Measurements from ENCODE around the gene HBZ. TPM values are rescaled to one million over a fixed set of nuclear protein-coding genes. Genes with fewer than 3 reads are reported as not detected.

Gene HBZ
- 0.93 TPM for total RNA-seq
- polyA plus RNA-seq (ENCODE audit: insufficient read depth in 1 of 8, insufficient read length in 8 of 8, low replicate concordance in 1 of 8), result 10 to 100 TPM in 2 of 8 donors, 1 to 10 TPM in 6; 2.2 to 16.3 (median 7.5) TPM
- long read RNA-seq, donor 1, partial matches to known transcripts, result 0 of 2 reads
- long read RNA-seq, donor 1, other reads (novel, unspliced or antisense), result 0 of 2 reads
- long read RNA-seq, donor 2, result 0 reads
- long read RNA-seq, donor 3, partial matches to known transcripts, result 0 of 1 reads
- long read RNA-seq, donor 3, other reads (novel, unspliced or antisense), result 0 of 1 reads
- long read RNA-seq, donor 4, transcript HBZ-201 (3 exons, 755 nt), result major isoform, 7 of 7 reads
- long read RNA-seq, donor 4, partial matches to known transcripts, result 0 of 7 reads
- long read RNA-seq, donor 4, other reads (novel, unspliced or antisense), result 0 of 7 reads
- long read RNA-seq, donor 5, partial matches to known transcripts, result 0 of 3 reads
- long read RNA-seq, donor 5, other reads (novel, unspliced or antisense), result 0 of 3 reads
- long read RNA-seq, donor 6, partial matches to known transcripts, result 0 of 4 reads
- long read RNA-seq, donor 6, other reads (novel, unspliced or antisense), result 0 of 4 reads
- long read RNA-seq, donor 7, transcript HBZ-201 (3 exons, 755 nt), result major isoform, 23 of 23 reads
- long read RNA-seq, donor 7, partial matches to known transcripts, result 0 of 23 reads
- long read RNA-seq, donor 7, other reads (novel, unspliced or antisense), result 0 of 23 reads
- long read RNA-seq, donor 8, partial matches to known transcripts, result 0 of 3 reads
- long read RNA-seq, donor 8, other reads (novel, unspliced or antisense), result 0 of 3 reads
- long read RNA-seq, donor 9, transcript HBZ-201 (3 exons, 755 nt), result major isoform, 14 of 14 reads
- long read RNA-seq, donor 9, partial matches to known transcripts, result 0 of 14 reads
- long read RNA-seq, donor 9, other reads (novel, unspliced or antisense), result 0 of 14 reads
- long read RNA-seq, donor 10, transcript HBZ-201 (3 exons, 755 nt), result major isoform, 9 of 9 reads
- long read RNA-seq, donor 10, partial matches to known transcripts, result 0 of 9 reads
- long read RNA-seq, donor 10, other reads (novel, unspliced or antisense), result 0 of 9 reads
- long read RNA-seq, donor 11, partial matches to known transcripts, result 0 of 4 reads
- long read RNA-seq, donor 11, other reads (novel, unspliced or antisense), result 0 of 4 reads

GRCh38 chr16:152141-153128 is at the start of gene HBZ:
Gene HBZ (plus strand): TSS chr16:152644. CDS start chr16:152910, 266 bp downstream.
- no peaks in the 10 kb centered on the region for H3K36me3 ChIP-seq (ENCODE audit: control insufficient read depth, insufficient read depth, low read length)
- peaks cover 43% of the 10 kb centered on the region for H3K27me3 ChIP-seq (ENCODE audit: control insufficient read depth, insufficient read depth, low read length)
- H3K27ac ChIP-seq (ENCODE audit: low read length), result no peak within 1 kb of the TSS
- H3K9me3 ChIP-seq (replicated peaks; ENCODE audit: control insufficient read depth, low read depth, low read length), result no peaks in the 10 kb centered on the region
- WGBS (ENCODE audit: insufficient coverage), result 68% methylated on average over 12 of the region's 17 CpGs
- no peak within 1 kb of the TSS for H3K4me3 ChIP-seq (ENCODE audit: low read length)
- peaks cover 10% of the 10 kb centered on the region for H3K4me1 ChIP-seq (ENCODE audit: control insufficient read depth, insufficient read depth, low read length)
- DNase-seq, result no peak

- Histone ChIP-seq H3K4me3 (ENCODE audit: low read length) (no peak overlapping the region), H3K27ac (ENCODE audit: low read length) (no peak overlapping the region), H3K27me3 (ENCODE audit: control insufficient read depth, insufficient read depth, low read length) (no peaks in the 10 kb centered on the region), H3K4me1 (ENCODE audit: control insufficient read depth, insufficient read depth, low read length) (peaks cover 20% of the 10 kb centered on the region), H3K36me3 (ENCODE audit: control insufficient read depth, insufficient read depth, low read length) (peaks cover 48% of the 10 kb centered on the region), H3K9me3 (replicated peaks; ENCODE audit: control insufficient read depth, low read depth, low read length) (no peaks in the 10 kb centered on the region)
- no peak for DNase-seq
- WGBS (ENCODE audit: insufficient coverage), result 89% methylated on average over 5 of the region's 5 CpGs
Measured at GRCh38 chr16:104355-104754, 48.1 kb upstream of the HBZ start.

- Histone ChIP-seq H3K27ac (ENCODE audit: low read length) (no peak overlapping the region), H3K36me3 (ENCODE audit: control insufficient read depth, insufficient read depth, low read length) (peaks cover 51% of the 10 kb centered on the region), H3K9me3 (replicated peaks; ENCODE audit: control insufficient read depth, low read depth, low read length) (no peaks in the 10 kb centered on the region), H3K4me1 (ENCODE audit: control insufficient read depth, insufficient read depth, low read length) (peaks cover 20% of the 10 kb centered on the region), H3K27me3 (ENCODE audit: control insufficient read depth, insufficient read depth, low read length) (no peaks in the 10 kb centered on the region), H3K4me3 (ENCODE audit: low read length) (no peak overlapping the region)
- WGBS (ENCODE audit: insufficient coverage), result 73% methylated on average over 2 of the region's 3 CpGs
- no peak for DNase-seq
Measured at GRCh38 chr16:104928-105327, 47.5 kb upstream of the HBZ start.

GRCh38 chr16:105521-105920 is 46.9 kb upstream of the HBZ start:
- Histone ChIP-seq H3K4me3 (ENCODE audit: low read length) (no peak overlapping the region), H3K27ac (ENCODE audit: low read length) (no peak overlapping the region), H3K27me3 (ENCODE audit: control insufficient read depth, insufficient read depth, low read length) (no peaks in the 10 kb centered on the region), H3K9me3 (replicated peaks; ENCODE audit: control insufficient read depth, low read depth, low read length) (no peaks in the 10 kb centered on the region), H3K36me3 (ENCODE audit: control insufficient read depth, insufficient read depth, low read length) (peaks cover 50% of the 10 kb centered on the region), H3K4me1 (ENCODE audit: control insufficient read depth, insufficient read depth, low read length) (peaks cover 20% of the 10 kb centered on the region)
- DNase-seq, result no peak
- 100% methylated on average over 2 of the region's 6 CpGs for WGBS (ENCODE audit: insufficient coverage)

GRCh38 chr16:106623-107324 is 45.7 kb upstream of the HBZ start:
- H3K9me3 ChIP-seq (replicated peaks; ENCODE audit: control insufficient read depth, low read depth, low read length), result no peaks in the 10 kb centered on the region
- peak; percentile 89 for DNase-seq
- H3K4me1 ChIP-seq (ENCODE audit: control insufficient read depth, insufficient read depth, low read length), result peaks cover 16% of the 10 kb centered on the region
- H3K4me3 ChIP-seq (ENCODE audit: low read length), result no peak overlapping the region
- peaks cover 50% of the 10 kb centered on the region for H3K36me3 ChIP-seq (ENCODE audit: control insufficient read depth, insufficient read depth, low read length)
- 12% methylated on average over 5 of the region's 6 CpGs for WGBS (ENCODE audit: insufficient coverage)
- H3K27ac ChIP-seq (ENCODE audit: low read length), result no peak overlapping the region
- H3K27me3 ChIP-seq (ENCODE audit: control insufficient read depth, insufficient read depth, low read length), result no peaks in the 10 kb centered on the region

- no peaks in the 10 kb centered on the region for H3K27me3 ChIP-seq (ENCODE audit: control insufficient read depth, insufficient read depth, low read length)
- H3K9me3 ChIP-seq (replicated peaks; ENCODE audit: control insufficient read depth, low read depth, low read length), result no peaks in the 10 kb centered on the region
- no peak for DNase-seq
- peaks cover 54% of the 10 kb centered on the region for H3K36me3 ChIP-seq (ENCODE audit: control insufficient read depth, insufficient read depth, low read length)
- H3K4me1 ChIP-seq (ENCODE audit: control insufficient read depth, insufficient read depth, low read length), result no peaks in the 10 kb centered on the region
- WGBS (ENCODE audit: insufficient coverage), result 89% methylated on average over 15 of the region's 21 CpGs
- H3K4me3 ChIP-seq (ENCODE audit: low read length), result no peak overlapping the region
- H3K27ac ChIP-seq (ENCODE audit: low read length), result no peak overlapping the region
Measured at GRCh38 chr16:112153-112840, 40.1 kb upstream of the HBZ start.

- H3K36me3 ChIP-seq (ENCODE audit: control insufficient read depth, insufficient read depth, low read length), result peaks cover 51% of the 10 kb centered on the region
- H3K4me3 ChIP-seq (ENCODE audit: low read length), result no peak overlapping the region
- no peak overlapping the region for H3K27ac ChIP-seq (ENCODE audit: low read length)
- no peaks in the 10 kb centered on the region for H3K9me3 ChIP-seq (replicated peaks; ENCODE audit: control insufficient read depth, low read depth, low read length)
- no peaks in the 10 kb centered on the region for H3K4me1 ChIP-seq (ENCODE audit: control insufficient read depth, insufficient read depth, low read length)
- WGBS (ENCODE audit: insufficient coverage), result no CpG with 5 or more reads among the region's 2 CpGs
- no peak for DNase-seq
- no peaks in the 10 kb centered on the region for H3K27me3 ChIP-seq (ENCODE audit: control insufficient read depth, insufficient read depth, low read length)
Measured at GRCh38 chr16:114327-114726, 38.1 kb upstream of the HBZ start.

- H3K9me3 ChIP-seq (replicated peaks; ENCODE audit: control insufficient read depth, low read depth, low read length), result no peaks in the 10 kb centered on the region
- no peak overlapping the region for H3K27ac ChIP-seq (ENCODE audit: low read length)
- H3K4me3 ChIP-seq (ENCODE audit: low read length), result no peak overlapping the region
- H3K4me1 ChIP-seq (ENCODE audit: control insufficient read depth, insufficient read depth, low read length), result no peaks in the 10 kb centered on the region
- DNase-seq, result no peak
- no peaks in the 10 kb centered on the region for H3K27me3 ChIP-seq (ENCODE audit: control insufficient read depth, insufficient read depth, low read length)
- WGBS (ENCODE audit: insufficient coverage), result 57% methylated on average over 4 of the region's 7 CpGs
- H3K36me3 ChIP-seq (ENCODE audit: control insufficient read depth, insufficient read depth, low read length), result peaks cover 51% of the 10 kb centered on the region
Measured at GRCh38 chr16:116015-116414, 36.4 kb upstream of the HBZ start.

Data from muscle of leg (tissue), 16 donors.